ENCODE data around the gene TRAPPC8.
"Not testable (repeated sequence)": the region's sequence is repeated elsewhere in the genome, so short reads cannot be mapped to it uniquely, and the experiment has no call there.

Gene TRAPPC8

GRCh38 chr18:31837879-31838278 lies 105.0 kb downstream of the TRAPPC8 start:
- no peak for DNase-seq

GRCh38 chr18:31835528-31836133 lies 107.3 kb downstream of the TRAPPC8 start:
- DNase-seq: no peak

- no peak for DNase-seq
These were observed 111.0 kb downstream of the TRAPPC8 start for GRCh38 chr18:31831903-31832302.

GRCh38 chr18:31830686-31831085 lies 112.2 kb downstream of the TRAPPC8 start:
- DNase-seq: no peak

GRCh38 chr18:31828613-31829012 lies 114.3 kb downstream of the TRAPPC8 start:
- DNase-seq: no peak

GRCh38 chr18:31826673-31827325 lies 116.1 kb downstream of the TRAPPC8 start:
- not testable (repeated sequence) for DNase-seq

GRCh38 chr18:31825772-31826171 lies 117.2 kb downstream of the TRAPPC8 start:
- DNase-seq: no peak

- DNase-seq: no peak
These were observed 121.3 kb downstream of the TRAPPC8 start for GRCh38 chr18:31821545-31822171.

GRCh38 chr18:31819925-31820229 lies 123.1 kb downstream of the TRAPPC8 start:
- no peak for DNase-seq

GRCh38 chr18:31819106-31819924 lies 123.6 kb downstream of the TRAPPC8 start:
- DNase-seq: peak; percentile 2 to 53

- DNase-seq: no peak
These were observed 128.8 kb downstream of the TRAPPC8 start for GRCh38 chr18:31814132-31814531.

- DNase-seq: not testable (repeated sequence)
These were observed 132.4 kb downstream of the TRAPPC8 start for GRCh38 chr18:31810336-31811130.

GRCh38 chr18:31809049-31809448 lies 133.9 kb downstream of the TRAPPC8 start:
- DNase-seq: not testable (repeated sequence)

GRCh38 chr18:31801078-31801477 lies 141.8 kb downstream of the TRAPPC8 start:
- DNase-seq: no peak

GRCh38 chr18:31799257-31799656 lies 143.7 kb downstream of the TRAPPC8 start:
- DNase-seq: not testable (repeated sequence)

- DNase-seq: no peak
These were observed 144.5 kb downstream of the TRAPPC8 start for GRCh38 chr18:31798399-31798798.

- no peak for DNase-seq
These were observed 147.2 kb downstream of the TRAPPC8 start for GRCh38 chr18:31795747-31796146.

- no peak for DNase-seq
These were observed 149.4 kb downstream of the TRAPPC8 start for GRCh38 chr18:31793531-31793930.

GRCh38 chr18:31792580-31792911 lies 150.4 kb downstream of the TRAPPC8 start:
- no peak for DNase-seq

- DNase-seq: no peak
These were observed 150.9 kb downstream of the TRAPPC8 start for GRCh38 chr18:31791817-31792579.

GRCh38 chr18:31789409-31789808 lies 153.5 kb downstream of the TRAPPC8 start:
- DNase-seq: no peak

GRCh38 chr18:31783059-31783458 lies 159.9 kb downstream of the TRAPPC8 start:
- no peak for DNase-seq
